ENCODE data around the gene TAX1BP1. TPM values are rescaled to one million over a fixed set of nuclear protein-coding genes. Genes with fewer than 3 reads are reported as not detected.
A peak's percentile ranks its signal among the peaks of the same experiment; 100 is the strongest.

The TAX1BP1 gene
- total RNA-seq, 1 experiment from 2014 or later: 58.5 TPM

DNA sequence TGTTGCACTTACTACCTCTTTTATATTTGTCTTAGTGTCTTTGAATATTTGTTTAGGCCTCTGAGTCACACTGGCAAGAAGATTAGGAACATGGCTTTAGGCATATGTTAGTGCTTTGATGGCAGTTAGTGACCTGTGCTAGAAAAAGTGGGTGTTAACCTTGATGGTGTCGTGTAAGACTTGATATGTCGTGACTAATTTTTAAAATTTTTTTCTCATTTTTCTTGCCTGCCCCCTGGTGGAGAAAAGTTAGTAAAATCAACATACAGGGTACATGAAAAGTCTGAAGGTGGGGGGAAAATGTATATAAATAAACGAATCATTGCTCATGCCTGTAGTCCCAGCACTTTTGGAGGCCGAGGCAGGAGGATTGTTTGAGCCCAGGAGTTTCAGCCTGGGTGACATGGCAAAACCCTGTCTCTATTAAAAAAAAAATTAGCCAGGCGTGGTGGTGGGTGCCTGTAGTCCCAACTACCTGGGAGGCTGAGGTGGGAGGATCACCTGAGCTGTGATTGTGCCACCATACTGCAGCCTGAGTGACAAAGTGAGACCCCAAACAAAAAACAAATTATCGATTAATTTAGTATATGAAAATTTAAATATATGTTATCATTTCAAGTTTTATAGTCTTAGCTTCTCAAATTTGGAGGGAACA is 44.6 kb downstream of the TAX1BP1 start:
- H3K9ac ChIP-seq (ENCODE audit: low read length): no peak overlapping the region
- H3K4me2 ChIP-seq (ENCODE audit: low read length): 0 out of 2 replicates have a peak overlapping the region, but pooled peaks have one; percentile 61
- no peak overlapping the region for H2AFZ ChIP-seq (ENCODE audit: low read length)
- H3K4me3 ChIP-seq (ENCODE audit: low read length): no peak overlapping the region
- DNase-seq: peak; percentile 96
- no peaks in the 10 kb centered on the region for H3F3A ChIP-seq (ENCODE audit: low read length, unreplicated experiment)
- no peaks in the 10 kb centered on the region for H3K27me3 ChIP-seq (ENCODE audit: low read length)
- POLR2A ChIA-PET (ENCODE audit: unreplicated experiment): no interaction called here
- H3K9me2 ChIP-seq (replicated peaks; ENCODE audit: low read length): no peaks in the 10 kb centered on the region
- no peak overlapping the region for H3K27ac ChIP-seq (ENCODE audit: low read length)
- intact Hi-C loops (cut with micrococcal nuclease): loop anchor here (1.0 to 10.0 kb wide), 4 partner anchors 137 to 310 kb away; no protein-coding TSS in a partner anchor
- CTCF ChIA-PET: no interaction called here
- ATAC-seq: peak; percentile 97
- H4K20me1 ChIP-seq (ENCODE audit: low read length): no peaks in the 10 kb centered on the region
- TF ChIP-seq EZH2phosphoT487 (IDR thresholded peaks at IDR 0.05; ENCODE audit: borderline replicate concordance, low read length) (no peak), EZH2 (IDR thresholded peaks at IDR 0.05; ENCODE audit: low read length, unreplicated experiment) (no peak), CTCF (conservative IDR thresholded peaks at IDR 0.05; ENCODE audit: low read depth, low read length) (peak; percentile 75)
- peaks cover 18% of the 10 kb centered on the region for H3K79me2 ChIP-seq (ENCODE audit: low read length)
- H3K36me3 ChIP-seq (ENCODE audit: low read depth, low read length): peaks cover 15% of the 10 kb centered on the region; the same call in 1 of the 2 replicates
- H3K9me3 ChIP-seq (ENCODE audit: low read length): no peaks in the 10 kb centered on the region
- no TSS peak for BruUV-seq (replicated peaks)
- H3K4me1 ChIP-seq (ENCODE audit: insufficient read depth, low read length): peaks cover 24% of the 10 kb centered on the region

- H3K9me3 ChIP-seq (ENCODE audit: low read length): no peaks in the 10 kb centered on the region
- H3K9ac ChIP-seq (ENCODE audit: low read length): no peak overlapping the region
- DNase-seq (no peak), ATAC-seq (no peak)
- BruUV-seq (replicated peaks): no TSS peak
- H3K27me3 ChIP-seq (ENCODE audit: low read length): no peaks in the 10 kb centered on the region
- ChIA-PET POLR2A (ENCODE audit: unreplicated experiment) (interaction anchor here (0.6 to 0.7 kb wide), 2 partner anchors 48 to 173 kb away, joined by 3 read pairs; no protein-coding TSS in a partner anchor), CTCF (interaction anchor here (0.7 kb wide), 1 partner anchor 110 kb away, joined by 5 read pairs; no protein-coding TSS in a partner anchor)
- peaks cover 5% of the 10 kb centered on the region for H3K79me2 ChIP-seq (ENCODE audit: low read length)
- no peak overlapping the region for H3K27ac ChIP-seq (ENCODE audit: low read length)
- H3K36me3 ChIP-seq (ENCODE audit: low read depth, low read length): peaks cover 29% of the 10 kb centered on the region
- no peak overlapping the region for H3K4me2 ChIP-seq (ENCODE audit: low read length)
- H3F3A ChIP-seq (ENCODE audit: low read length, unreplicated experiment): no peaks in the 10 kb centered on the region
- H3K4me1 ChIP-seq (ENCODE audit: insufficient read depth, low read length): peaks cover 13% of the 10 kb centered on the region
- no peaks in the 10 kb centered on the region for H4K20me1 ChIP-seq (ENCODE audit: low read length)
- no peak overlapping the region for H3K4me3 ChIP-seq (ENCODE audit: low read length)
- intact Hi-C loops (cut with micrococcal nuclease): loop anchor here (10.0 kb wide), 1 partner anchor 306 kb away; no protein-coding TSS in a partner anchor
- H3K9me2 ChIP-seq (replicated peaks; ENCODE audit: low read length): no peaks in the 10 kb centered on the region
- H2AFZ ChIP-seq (ENCODE audit: low read length): no peak overlapping the region
- TF ChIP-seq EZH2phosphoT487 (IDR thresholded peaks at IDR 0.05; ENCODE audit: borderline replicate concordance, low read length): no peak
Observed at GRCh38 chr7:27788437-27788836, 48.5 kb downstream of the TAX1BP1 start.

DNA sequence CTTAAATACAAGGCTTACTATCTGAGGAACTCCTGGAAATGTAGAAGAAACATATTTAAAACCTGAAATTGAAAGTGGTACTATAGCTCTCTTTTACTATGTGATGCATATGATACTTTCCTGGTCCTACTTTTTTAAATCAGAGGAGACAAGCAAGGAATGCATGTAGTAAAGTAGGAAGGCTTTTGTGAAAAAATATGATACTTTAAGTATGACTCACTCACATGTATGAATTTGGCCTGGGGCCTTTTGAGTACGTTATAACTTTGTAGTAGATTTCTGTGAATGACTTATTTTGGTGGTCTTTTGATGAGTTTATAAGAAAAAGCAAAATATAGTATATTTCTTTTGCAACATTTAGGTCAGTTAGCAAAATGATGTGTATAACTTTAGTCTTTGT is 53.8 kb downstream of the TAX1BP1 start:
- Histone ChIP-seq H3K79me2 (ENCODE audit: low read length) (no peaks in the 10 kb centered on the region), H3K9me2 (replicated peaks; ENCODE audit: low read length) (no peaks in the 10 kb centered on the region), H3K4me2 (ENCODE audit: low read length) (no peak overlapping the region), H3K4me1 (ENCODE audit: insufficient read depth, low read length) (peaks cover 7% of the 10 kb centered on the region), H3K27ac (ENCODE audit: low read length) (no peak overlapping the region), H4K20me1 (ENCODE audit: low read length) (no peaks in the 10 kb centered on the region), H3K4me3 (ENCODE audit: low read length) (no peak overlapping the region), H3K9ac (ENCODE audit: low read length) (no peak overlapping the region), H3F3A (ENCODE audit: low read length, unreplicated experiment) (no peaks in the 10 kb centered on the region), H3K27me3 (ENCODE audit: low read length) (no peaks in the 10 kb centered on the region), H3K9me3 (ENCODE audit: low read length) (no peaks in the 10 kb centered on the region), H3K36me3 (ENCODE audit: low read depth, low read length) (peaks cover 32% of the 10 kb centered on the region), H2AFZ (ENCODE audit: low read length) (no peak overlapping the region)
- TF ChIP-seq CTCF (conservative IDR thresholded peaks at IDR 0.05; ENCODE audit: low read depth, low read length): no peak
- TF ChIP-seq EZH2phosphoT487 (IDR thresholded peaks at IDR 0.05; ENCODE audit: borderline replicate concordance, low read length): no peak
- TF ChIP-seq EZH2 (IDR thresholded peaks at IDR 0.05; ENCODE audit: low read length, unreplicated experiment): no peak
- POLR2A ChIA-PET (ENCODE audit: unreplicated experiment): no interaction called here
- intact Hi-C loops (cut with micrococcal nuclease): no loop called here
- CTCF ChIA-PET: interaction anchor here (0.8 kb wide), 1 partner anchor 241 kb away, joined by 3 read pairs; no protein-coding TSS in a partner anchor
- ATAC-seq: peak; percentile 73
- DNase-seq: peak; percentile 52
- no TSS peak for BruUV-seq (replicated peaks)

All from PC-3 (cell line).